Sigmoid colon (tissue), 7 donors: Measurements from ENCODE around the gene GADD45GIP1. TPM values are rescaled to one million over a fixed set of nuclear protein-coding genes. Genes with fewer than 3 reads are reported as not detected.

Experiments
- DNase-seq: peaks from one replicate; pipeline ENCODE4 v3.0.0-alpha.2; 2019
- H3K27ac ChIP-seq, 4 donors: fragments of 200-600 bp; sonication (generic); one replicate each; pipeline ENCODE4 v1.5.1; 2016 to 2019; ENCODE audit warnings: mild to moderate bottlenecking in 1 of 4
- H3K27me3 ChIP-seq, 3 donors: fragments of 200-600 bp; sonication (generic); one replicate each; pipeline ENCODE4 v1.5.1; 2019; ENCODE audit warnings: mild to moderate bottlenecking in 1 of 3
- H3K36me3 ChIP-seq, 4 donors: fragments of 200-600 bp; sonication (generic); one replicate each; pipeline ENCODE4 v1.5.1; 2016 to 2019
- H3K4me1 ChIP-seq, 4 donors: fragments of 200-600 bp; sonication (generic); one replicate each; pipeline ENCODE4 v1.5.1; 2017 to 2019
- H3K4me3 ChIP-seq, 4 donors: fragments of 200-600 bp; sonication (generic); one replicate each; pipeline ENCODE4 v1.5.1; 2017 to 2019; ENCODE audit warnings: mild to moderate bottlenecking in 2 of 4, moderate library complexity in 1 of 4
- H3K9me3 ChIP-seq, 4 donors: fragments of 200-600 bp in 3 of 4; sonication (generic) in 3 of 4; one replicate each; pipeline versions ENCODE4 v1.5.1 to v1.6.1; 2013 to 2019
- EP300 ChIP-seq, 4 donors: sonication (generic); formaldehyde crosslinking; IDR thresholded peaks; one replicate each; pipeline ENCODE4 v1.6.1; 2017; ENCODE audit warnings: antibody characterized with exemption in 4 of 4
- POLR2A ChIP-seq, 2 donors: fragments of 450-650 bp; IDR thresholded peaks; one replicate each; pipeline ENCODE4 v1.6.1; 2016; ENCODE audit warnings: antibody characterized with exemption in 2 of 2, mild to moderate bottlenecking in 2 of 2, moderate library complexity in 2 of 2
- POLR2AphosphoS5 ChIP-seq, 4 donors: sonication (generic); formaldehyde crosslinking; IDR thresholded peaks; one replicate each; pipeline ENCODE4 v1.6.1; 2017; ENCODE audit warnings: antibody characterized with exemption in 4 of 4
- WGBS, 2 donors: extraction: QIAGEN DNeasy Blood & Tissue Kit; methylation state at CpG; one replicate each; pipeline ENCODE4 v1.1.7; 2013; 5-methylcytosine and 5-hydroxymethylcytosine counted together
- intact Hi-C: fragments of 100-400 bp; cut with DNase I; formaldehyde crosslinking; loops from one replicate; pipeline ENCODE4 v1.15.1; 2023
- polyA plus RNA-seq, 3 donors: library from polyadenylated mRNA; stranded (reverse); fragments of 200-250 nt; gene quantifications; one replicate each; pipeline ENCODE4 v1.2.3, GENCODE V29; 2013
- total RNA-seq, 4 donors: library from RNA; depleted of rRNA; stranded (reverse); fragments of >200 nt; gene quantifications; one replicate each; pipeline ENCODE4 v1.1.0, GENCODE V29; 2016
- TF ChIP-seq, protein P1 (sequence below), 4 experiments: fragments of 450-650 bp in 3 of 4; fragments of 200-600 bp in 1 of 4; IDR thresholded peaks; one replicate each; pipeline ENCODE4 v1.5.1; 2016 to 2019; ENCODE audit warnings: antibody characterized with exemption in 4 of 4, mild to moderate bottlenecking in 3 of 4, moderate library complexity in 2 of 4
- donor health status: healthy with polysubstance abuse.
- donor health status: Bipolar disorder and iron deficiency.
- donor health status: healthy.

The GADD45GIP1 gene
- total and polyA plus RNA-seq, 7 donors: 23.6 to 65.8 (median 36.0) TPM

GRCh38 chr19:13003081-13003480 lies 46.1 kb upstream of the GADD45GIP1 start:
- intact Hi-C loops: no loop called here
- Histone ChIP-seq H3K27me3 (no peaks in the 10 kb centered on the region), H3K4me3 (peak overlapping the region; percentile 37 to 51 (median 43)), H3K36me3 (peaks cover 0 to 6% (median 0%) of the 10 kb centered on the region in 4 donors), H3K27ac (peak overlapping the region; percentile 92 to 98 (median 98)), H3K4me1 (peaks cover 0 to 99% (median 94%) of the 10 kb centered on the region in 4 donors), H3K9me3 (no peaks in the 10 kb centered on the region)
- TF ChIP-seq, protein P1, sequence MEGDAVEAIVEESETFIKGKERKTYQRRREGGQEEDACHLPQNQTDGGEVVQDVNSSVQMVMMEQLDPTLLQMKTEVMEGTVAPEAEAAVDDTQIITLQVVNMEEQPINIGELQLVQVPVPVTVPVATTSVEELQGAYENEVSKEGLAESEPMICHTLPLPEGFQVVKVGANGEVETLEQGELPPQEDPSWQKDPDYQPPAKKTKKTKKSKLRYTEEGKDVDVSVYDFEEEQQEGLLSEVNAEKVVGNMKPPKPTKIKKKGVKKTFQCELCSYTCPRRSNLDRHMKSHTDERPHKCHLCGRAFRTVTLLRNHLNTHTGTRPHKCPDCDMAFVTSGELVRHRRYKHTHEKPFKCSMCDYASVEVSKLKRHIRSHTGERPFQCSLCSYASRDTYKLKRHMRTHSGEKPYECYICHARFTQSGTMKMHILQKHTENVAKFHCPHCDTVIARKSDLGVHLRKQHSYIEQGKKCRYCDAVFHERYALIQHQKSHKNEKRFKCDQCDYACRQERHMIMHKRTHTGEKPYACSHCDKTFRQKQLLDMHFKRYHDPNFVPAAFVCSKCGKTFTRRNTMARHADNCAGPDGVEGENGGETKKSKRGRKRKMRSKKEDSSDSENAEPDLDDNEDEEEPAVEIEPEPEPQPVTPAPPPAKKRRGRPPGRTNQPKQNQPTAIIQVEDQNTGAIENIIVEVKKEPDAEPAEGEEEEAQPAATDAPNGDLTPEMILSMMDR (IDR thresholded peaks at IDR 0.05): no peak
- TF ChIP-seq POLR2AphosphoS5 (IDR thresholded peaks at IDR 0.05): no peak
- no peak for TF ChIP-seq EP300 (IDR thresholded peaks at IDR 0.05)
- TF ChIP-seq POLR2A (IDR thresholded peaks at IDR 0.05): no peak
- peak; percentile 68 for DNase-seq
- WGBS, 2 donors: 88% methylated on average over 15 of the region's 15 CpGs

- H3K36me3 ChIP-seq: peaks cover 0 to 6% (median 0%) of the 10 kb centered on the region in 4 donors
- no peaks in the 10 kb centered on the region for H3K27me3 ChIP-seq
- H3K9me3 ChIP-seq: no peaks in the 10 kb centered on the region
- intact Hi-C loops: no loop called here
- TF ChIP-seq EP300 (IDR thresholded peaks at IDR 0.05): no peak
- TF ChIP-seq, protein P1 (IDR thresholded peaks at IDR 0.05): no peak
- TF ChIP-seq POLR2A (IDR thresholded peaks at IDR 0.05): no peak
- peak; percentile 31 to 71 (median 44) for TF ChIP-seq POLR2AphosphoS5 (IDR thresholded peaks at IDR 0.05)
- DNase-seq: peak; percentile 96
- peak overlapping the region; percentile 37 to 51 (median 43) for H3K4me3 ChIP-seq
- H3K4me1 ChIP-seq: peaks cover 0 to 99% (median 94%) of the 10 kb centered on the region in 4 donors
- WGBS, 2 donors: 76 to 85% methylated on average over 29 of the region's 29 CpGs
- H3K27ac ChIP-seq: peak overlapping the region; percentile 92 to 98 (median 98)
These were observed 45.3 kb upstream of the GADD45GIP1 start for GRCh38 chr19:13002166-13002898.

DNA sequence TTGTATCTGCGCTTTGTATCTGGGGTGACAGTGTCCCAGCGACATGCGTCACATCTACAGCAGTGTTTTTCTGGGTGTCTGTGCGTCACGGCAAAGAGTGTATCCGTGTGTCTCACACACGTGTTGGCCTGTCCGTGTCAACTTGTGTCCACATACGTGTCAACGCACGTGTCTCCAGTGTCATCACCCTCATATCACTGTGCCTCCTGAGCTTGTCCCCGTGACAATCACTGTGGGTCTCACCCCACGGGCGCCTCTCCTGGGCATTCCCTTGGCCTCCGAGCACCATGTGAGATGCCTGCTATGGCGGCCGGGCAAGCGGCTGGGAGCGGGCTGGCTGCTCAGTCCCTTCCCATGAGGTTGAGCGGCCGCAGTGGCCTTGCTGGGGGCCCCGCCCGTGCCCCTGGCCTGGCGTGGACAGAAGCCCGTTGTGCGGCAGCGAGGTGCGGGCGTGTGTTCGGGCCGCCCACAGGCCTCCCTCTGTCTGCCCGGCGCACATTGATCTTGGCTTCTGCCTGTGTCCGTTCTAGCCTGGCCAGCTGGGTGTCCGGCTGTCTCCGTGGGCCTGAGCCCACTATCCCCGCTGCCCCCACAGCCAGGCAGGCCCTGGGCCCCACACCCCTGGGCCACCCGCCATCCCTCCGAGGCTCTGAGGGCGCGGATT lies 44.6 kb upstream of the GADD45GIP1 start:
- peaks cover 0 to 6% (median 0%) of the 10 kb centered on the region in 4 donors for H3K36me3 ChIP-seq
- H3K4me1 ChIP-seq: peaks cover 0 to 98% (median 93%) of the 10 kb centered on the region in 4 donors
- H3K27ac ChIP-seq: peak overlapping the region; percentile 92 to 98 (median 98)
- intact Hi-C loops: no loop called here
- no peaks in the 10 kb centered on the region for H3K9me3 ChIP-seq
- peak in 1 of 2 donors; percentile 10 for TF ChIP-seq POLR2A (IDR thresholded peaks at IDR 0.05)
- TF ChIP-seq, protein P1 (IDR thresholded peaks at IDR 0.05): no peak
- TF ChIP-seq EP300 (IDR thresholded peaks at IDR 0.05): no peak
- TF ChIP-seq POLR2AphosphoS5 (IDR thresholded peaks at IDR 0.05): peak in 2 of 4 donors; percentile 9 to 69
- peak overlapping the region; percentile 37 to 51 (median 43) for H3K4me3 ChIP-seq
- WGBS, 2 donors: 80 to 83% methylated on average over 41 of the region's 41 CpGs
- no peaks in the 10 kb centered on the region for H3K27me3 ChIP-seq
- DNase-seq: peak; percentile 74

DNA sequence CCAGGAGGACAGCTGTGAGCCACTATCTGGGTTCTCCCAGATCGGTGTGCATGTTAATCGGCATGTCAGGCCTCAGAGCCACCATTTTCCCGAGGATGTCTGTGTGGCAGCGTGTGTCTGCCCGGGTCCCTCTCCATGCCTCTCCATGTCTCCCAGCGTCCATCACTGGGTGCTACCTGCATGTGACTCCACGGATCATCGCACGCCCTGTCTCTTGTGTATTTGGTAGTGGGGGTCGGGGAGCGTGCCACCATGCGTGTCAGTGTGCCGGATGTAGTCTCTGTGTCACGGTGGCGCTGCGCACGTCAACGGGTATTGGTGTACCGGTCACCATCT lies 44.1 kb upstream of the GADD45GIP1 start:
- H3K4me3 ChIP-seq: peak overlapping the region in 3 of 4 donors; percentile 37 to 51 (median 49)
- no peaks in the 10 kb centered on the region for H3K9me3 ChIP-seq
- intact Hi-C loops: no loop called here
- H3K36me3 ChIP-seq: peaks cover 0 to 6% (median 0%) of the 10 kb centered on the region in 4 donors
- H3K4me1 ChIP-seq: peaks cover 0 to 93% (median 89%) of the 10 kb centered on the region in 4 donors
- peak overlapping the region; percentile 92 to 98 (median 98) for H3K27ac ChIP-seq
- H3K27me3 ChIP-seq: no peaks in the 10 kb centered on the region
- DNase-seq: no peak
- TF ChIP-seq POLR2A (IDR thresholded peaks at IDR 0.05) (no peak), EP300 (IDR thresholded peaks at IDR 0.05) (no peak), POLR2AphosphoS5 (IDR thresholded peaks at IDR 0.05) (no peak)
- TF ChIP-seq, protein P1 (IDR thresholded peaks at IDR 0.05): no peak
- WGBS, 2 donors: 91 to 92% methylated on average over 19 of the region's 19 CpGs
